ENCODE data around the gene GABBR1. TPM values are rescaled to one million over a fixed set of nuclear protein-coding genes. Genes with fewer than 3 reads are reported as not detected.
"Not testable (repeated sequence)": the region's sequence is repeated elsewhere in the genome, so short reads cannot be mapped to it uniquely, and the experiment has no call there.

Gene GABBR1
- total RNA-seq, 1 donor from 2014 or later: 38.5 TPM

GRCh38 chr6:29671026-29671425 is 38.0 kb upstream of the GABBR1 start:
- Histone ChIP-seq H3K9me3 (no peaks in the 10 kb centered on the region), H3K36me3 (no peaks in the 10 kb centered on the region), H3K4me3 (no peak overlapping the region), H3K4me1 (no peaks in the 10 kb centered on the region), H3K27ac (no peak overlapping the region), H3K27me3 (ENCODE audit: low read depth) (peaks cover 23% of the 10 kb centered on the region)
- intact Hi-C loops (cut with DNase I): no loop called here
- ATAC-seq: no peak
- no peak for DNase-seq
- no peak for TF ChIP-seq CTCF (IDR thresholded peaks at IDR 0.05)

DNA sequence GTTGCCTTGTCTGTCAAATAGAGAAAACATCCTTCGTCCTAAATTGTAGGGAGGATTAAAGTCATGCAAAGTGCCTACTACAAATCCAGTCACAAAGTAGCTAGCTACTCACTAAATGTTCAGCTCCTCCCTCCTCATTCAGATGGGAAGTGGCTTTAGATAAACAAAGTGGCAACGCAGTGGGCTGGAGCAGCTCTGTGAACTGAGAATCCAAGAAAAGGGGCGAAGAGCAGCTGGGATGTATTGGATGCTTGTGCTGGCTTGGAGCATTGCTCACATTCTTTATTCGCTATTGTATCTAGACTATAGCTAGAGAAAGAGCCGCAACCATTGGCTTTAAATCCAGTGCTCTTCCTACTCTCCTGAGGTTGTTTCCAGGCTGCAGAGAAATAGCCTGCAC is 34.2 kb upstream of the GABBR1 start:
- H3K27ac ChIP-seq: no peak overlapping the region
- H3K4me1 ChIP-seq: no peaks in the 10 kb centered on the region
- no peaks in the 10 kb centered on the region for H3K9me3 ChIP-seq
- intact Hi-C loops (cut with DNase I): no loop called here
- peaks cover 34% of the 10 kb centered on the region for H3K27me3 ChIP-seq (ENCODE audit: low read depth)
- DNase-seq: no peak
- H3K36me3 ChIP-seq: no peaks in the 10 kb centered on the region
- ATAC-seq: no peak
- no peak overlapping the region for H3K4me3 ChIP-seq
- no peak for TF ChIP-seq CTCF (IDR thresholded peaks at IDR 0.05)

DNA sequence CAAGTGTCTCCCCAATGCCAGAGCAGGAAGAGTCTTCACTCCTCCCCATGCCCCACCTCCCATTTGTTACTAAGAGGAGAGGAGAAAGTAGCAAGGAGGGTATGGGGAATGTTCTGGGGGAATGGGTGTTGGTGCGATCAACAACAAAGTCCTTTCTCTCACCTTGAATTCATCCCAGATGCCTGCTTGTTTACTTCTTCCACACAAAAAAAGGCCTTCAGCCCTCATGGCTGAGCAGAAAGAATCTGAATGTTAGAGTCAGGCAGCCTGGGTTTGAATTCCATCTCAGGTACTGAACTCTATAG is 33.8 kb upstream of the GABBR1 start:
- no peak for TF ChIP-seq CTCF (IDR thresholded peaks at IDR 0.05)
- no peak for ATAC-seq
- Histone ChIP-seq H3K4me3 (no peak overlapping the region), H3K27me3 (ENCODE audit: low read depth) (peaks cover 33% of the 10 kb centered on the region), H3K9me3 (no peaks in the 10 kb centered on the region), H3K27ac (no peak overlapping the region), H3K4me1 (no peaks in the 10 kb centered on the region), H3K36me3 (no peaks in the 10 kb centered on the region)
- intact Hi-C loops (cut with DNase I): no loop called here
- DNase-seq: no peak

DNA sequence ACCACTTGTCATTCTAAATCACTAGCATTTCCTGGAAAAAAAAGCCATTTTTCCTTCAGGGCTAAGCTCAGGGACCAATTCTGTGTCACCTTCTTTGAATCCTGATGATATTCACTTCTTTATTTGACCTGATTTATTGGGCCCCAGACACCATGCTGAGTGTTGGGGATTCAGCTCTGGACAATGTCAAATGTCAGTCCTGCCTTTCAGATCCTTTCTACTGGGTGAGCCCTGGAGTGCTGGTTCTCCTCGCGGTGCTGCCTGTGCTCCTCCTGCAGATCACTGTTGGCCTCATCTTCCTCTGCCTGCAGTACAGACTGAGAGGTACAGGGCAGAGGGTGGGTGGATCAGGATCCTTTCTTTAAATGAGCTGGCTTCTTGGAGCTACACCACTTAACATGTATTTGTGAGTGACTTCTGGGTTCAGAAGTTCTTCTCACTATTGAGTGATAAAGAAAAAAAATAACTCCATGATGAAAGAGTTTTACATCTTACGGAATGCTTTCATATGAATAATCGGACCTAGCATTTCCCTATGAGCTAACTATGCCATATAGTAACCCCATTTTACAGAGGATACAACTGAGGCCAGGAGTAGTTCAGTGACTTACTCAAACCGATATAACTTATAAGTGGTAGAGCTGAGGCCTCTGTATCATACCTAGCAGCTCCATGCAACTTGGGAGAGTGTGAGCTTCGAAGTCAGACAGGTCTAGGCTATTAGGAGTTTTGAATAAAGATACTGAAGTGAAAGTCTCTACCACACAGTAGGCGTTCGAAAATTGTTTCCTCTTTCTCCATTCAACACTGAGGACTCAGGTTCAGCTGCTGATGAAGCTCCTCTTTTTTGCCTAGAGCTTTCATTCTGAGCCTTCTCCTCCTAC is 33.2 kb upstream of the GABBR1 start:
- Histone ChIP-seq H3K4me1 (no peaks in the 10 kb centered on the region), H3K27me3 (ENCODE audit: low read depth) (peaks cover 37% of the 10 kb centered on the region), H3K27ac (no peak overlapping the region), H3K4me3 (no peak overlapping the region), H3K36me3 (no peaks in the 10 kb centered on the region), H3K9me3 (no peaks in the 10 kb centered on the region)
- no peak for TF ChIP-seq CTCF (IDR thresholded peaks at IDR 0.05)
- DNase-seq: no peak
- intact Hi-C loops (cut with DNase I): no loop called here
- no peak for ATAC-seq

- intact Hi-C loops (cut with DNase I): no loop called here
- Histone ChIP-seq H3K4me3 (no peak overlapping the region), H3K9me3 (no peaks in the 10 kb centered on the region), H3K4me1 (no peaks in the 10 kb centered on the region), H3K36me3 (no peaks in the 10 kb centered on the region), H3K27me3 (ENCODE audit: low read depth) (peaks cover 31% of the 10 kb centered on the region), H3K27ac (no peak overlapping the region)
- no peak for TF ChIP-seq CTCF (IDR thresholded peaks at IDR 0.05)
- no peak for ATAC-seq
- no peak for DNase-seq
These were observed 30.5 kb upstream of the GABBR1 start for GRCh38 chr6:29663300-29664042.

- DNase-seq; H3K36me3 ChIP-seq; H3K9me3 ChIP-seq; H3K27ac ChIP-seq; intact Hi-C loops (cut with DNase I); H3K4me1 ChIP-seq; H3K4me3 ChIP-seq; ATAC-seq: not testable (repeated sequence)
- peaks cover 35% of the 10 kb centered on the region for H3K27me3 ChIP-seq (ENCODE audit: low read depth)
These were observed 28.6 kb upstream of the GABBR1 start for GRCh38 chr6:29661502-29662141.
